ENCODE measurements around the gene ZNF710. TPM values are rescaled to one million over a fixed set of nuclear protein-coding genes. Genes with fewer than 3 reads are reported as not detected.

Gene ZNF710
- total RNA-seq, 1 donor from 2014 or later = 47.9 TPM

DNA sequence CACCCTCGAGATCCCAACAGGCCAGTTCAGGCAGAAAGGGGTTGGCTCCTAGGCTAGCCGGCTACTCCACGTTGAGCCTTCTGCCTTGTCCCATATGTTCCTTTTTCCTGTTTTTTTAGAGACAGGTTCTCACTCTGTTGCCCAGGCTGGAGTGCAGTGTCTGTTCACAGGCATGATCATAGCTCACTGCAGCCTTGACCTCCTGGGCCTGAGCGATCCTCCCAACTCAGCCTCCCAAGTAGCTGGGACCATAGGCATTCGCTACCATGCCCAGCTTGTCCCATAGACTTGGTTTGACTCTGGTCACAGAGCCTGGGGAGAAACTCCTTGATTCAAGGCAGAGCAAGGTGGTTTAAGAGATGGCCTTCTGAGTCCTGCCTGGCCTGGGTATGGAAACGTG, 32.3 kb downstream of the ZNF710 start:
- Histone ChIP-seq H3K9me3 (no peaks in the 10 kb centered on the region), H3K36me3 (no peaks in the 10 kb centered on the region), H3K27ac (peak overlapping the region; percentile 81), H3K27me3 (no peaks in the 10 kb centered on the region), H3K4me1 (peaks cover 63% of the 10 kb centered on the region), H3K4me3 (no peak overlapping the region)
- TF ChIP-seq, protein P1, sequence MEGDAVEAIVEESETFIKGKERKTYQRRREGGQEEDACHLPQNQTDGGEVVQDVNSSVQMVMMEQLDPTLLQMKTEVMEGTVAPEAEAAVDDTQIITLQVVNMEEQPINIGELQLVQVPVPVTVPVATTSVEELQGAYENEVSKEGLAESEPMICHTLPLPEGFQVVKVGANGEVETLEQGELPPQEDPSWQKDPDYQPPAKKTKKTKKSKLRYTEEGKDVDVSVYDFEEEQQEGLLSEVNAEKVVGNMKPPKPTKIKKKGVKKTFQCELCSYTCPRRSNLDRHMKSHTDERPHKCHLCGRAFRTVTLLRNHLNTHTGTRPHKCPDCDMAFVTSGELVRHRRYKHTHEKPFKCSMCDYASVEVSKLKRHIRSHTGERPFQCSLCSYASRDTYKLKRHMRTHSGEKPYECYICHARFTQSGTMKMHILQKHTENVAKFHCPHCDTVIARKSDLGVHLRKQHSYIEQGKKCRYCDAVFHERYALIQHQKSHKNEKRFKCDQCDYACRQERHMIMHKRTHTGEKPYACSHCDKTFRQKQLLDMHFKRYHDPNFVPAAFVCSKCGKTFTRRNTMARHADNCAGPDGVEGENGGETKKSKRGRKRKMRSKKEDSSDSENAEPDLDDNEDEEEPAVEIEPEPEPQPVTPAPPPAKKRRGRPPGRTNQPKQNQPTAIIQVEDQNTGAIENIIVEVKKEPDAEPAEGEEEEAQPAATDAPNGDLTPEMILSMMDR (IDR thresholded peaks at IDR 0.05) = no peak
- intact Hi-C loops (cut with DNase I) = no loop called here
- ATAC-seq (no peak), DNase-seq (peak; percentile 49)

DNA sequence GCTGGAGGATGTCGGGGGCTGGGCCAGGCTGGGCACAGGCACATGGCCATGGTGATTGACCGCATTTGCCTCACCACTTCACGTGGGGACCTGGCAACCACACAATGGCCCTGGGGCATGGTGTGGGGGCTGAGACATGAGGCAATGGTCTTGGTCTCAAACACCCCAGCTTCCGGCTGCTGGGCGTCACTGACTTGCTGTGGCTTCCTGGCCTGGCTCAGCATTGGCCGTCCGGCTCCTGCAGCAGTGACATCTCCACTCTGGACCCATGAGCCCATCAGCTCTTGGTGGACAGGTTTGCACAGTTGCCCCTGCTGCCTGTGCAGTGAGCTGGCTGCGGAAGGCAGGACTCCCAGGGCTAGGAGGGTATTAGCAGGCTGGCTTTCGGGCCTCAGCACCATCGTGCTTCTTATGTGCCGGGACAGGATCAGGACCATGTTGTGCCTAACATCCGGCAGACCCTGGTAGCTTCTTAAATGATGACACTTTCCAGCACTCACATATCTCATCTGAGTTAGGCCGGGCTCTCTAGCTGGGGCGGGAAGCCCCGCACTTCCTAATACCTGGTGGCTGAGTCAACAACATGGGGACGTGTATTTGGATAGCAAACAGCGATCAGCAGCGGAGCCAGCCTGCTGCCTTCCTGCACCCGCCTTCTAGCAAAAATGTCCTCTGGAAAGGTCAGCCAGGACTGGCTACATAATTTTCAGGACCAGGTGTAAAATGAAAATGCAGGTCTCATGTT, 34.1 kb downstream of the ZNF710 start:
- DNase-seq (peak; percentile 88), ATAC-seq (peak; percentile 66)
- Histone ChIP-seq H3K4me3 (no peak overlapping the region), H3K36me3 (no peaks in the 10 kb centered on the region), H3K4me1 (peaks cover 77% of the 10 kb centered on the region), H3K27me3 (no peaks in the 10 kb centered on the region), H3K9me3 (no peaks in the 10 kb centered on the region), H3K27ac (peak overlapping the region; percentile 92)
- intact Hi-C loops (cut with DNase I) = no loop called here
- TF ChIP-seq, protein P1 (IDR thresholded peaks at IDR 0.05) = no peak

DNA sequence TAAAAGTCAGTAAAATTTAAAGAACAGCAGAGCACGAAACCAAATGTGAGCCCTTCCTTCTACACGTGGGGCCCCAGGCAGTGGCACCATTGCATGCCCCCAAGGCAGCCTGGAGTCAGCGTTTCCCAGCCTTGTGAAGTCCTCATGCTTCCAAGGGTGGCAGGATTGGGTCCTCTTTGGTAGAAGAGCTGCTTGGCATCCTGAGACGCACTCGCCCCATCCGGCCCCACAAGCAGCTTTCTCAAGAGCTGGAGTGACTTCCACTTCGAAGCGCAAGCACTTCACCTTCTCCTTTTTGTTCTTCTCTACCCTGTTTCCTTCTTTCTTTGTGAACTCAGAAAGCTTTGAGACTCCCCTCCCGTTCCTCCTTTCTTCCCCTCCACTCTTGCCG, 34.7 kb downstream of the ZNF710 start:
- intact Hi-C loops (cut with DNase I) = no loop called here
- peaks cover 82% of the 10 kb centered on the region for H3K4me1 ChIP-seq
- H3K9me3 ChIP-seq = no peaks in the 10 kb centered on the region
- TF ChIP-seq, protein P1 (IDR thresholded peaks at IDR 0.05) = no peak
- DNase-seq (peak; percentile 80), ATAC-seq (peak; percentile 49)
- no peak overlapping the region for H3K4me3 ChIP-seq
- H3K27ac ChIP-seq = peak overlapping the region; percentile 92
- H3K27me3 ChIP-seq = no peaks in the 10 kb centered on the region
- H3K36me3 ChIP-seq = no peaks in the 10 kb centered on the region

DNA sequence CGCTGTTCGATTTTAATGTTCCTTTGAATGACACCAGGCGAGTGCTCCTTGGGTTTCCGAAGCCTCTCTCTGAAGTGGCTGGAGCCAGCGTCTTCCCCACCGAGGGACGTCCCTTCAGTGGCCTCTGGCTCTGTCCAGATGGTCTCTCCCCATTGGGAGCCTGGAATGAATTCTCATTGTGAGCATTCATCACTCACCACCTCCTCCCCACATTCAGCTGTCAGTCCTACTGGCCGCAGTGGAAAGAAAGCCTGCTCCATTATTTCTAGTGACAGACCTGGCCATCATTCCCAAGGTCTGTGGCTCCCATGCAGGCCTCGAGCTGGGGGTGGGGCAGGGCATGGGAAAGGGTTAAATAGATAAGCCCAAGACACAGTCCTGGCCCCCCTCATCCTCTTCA, 35.2 kb downstream of the ZNF710 start:
- H3K9me3 ChIP-seq = no peaks in the 10 kb centered on the region
- DNase-seq = no peak
- H3K27ac ChIP-seq = peak overlapping the region; percentile 92
- intact Hi-C loops (cut with DNase I) = no loop called here
- H3K27me3 ChIP-seq = no peaks in the 10 kb centered on the region
- TF ChIP-seq, protein P1 (IDR thresholded peaks at IDR 0.05) = no peak
- no peak overlapping the region for H3K4me3 ChIP-seq
- no peak for ATAC-seq
- peaks cover 80% of the 10 kb centered on the region for H3K4me1 ChIP-seq
- H3K36me3 ChIP-seq = no peaks in the 10 kb centered on the region

DNA sequence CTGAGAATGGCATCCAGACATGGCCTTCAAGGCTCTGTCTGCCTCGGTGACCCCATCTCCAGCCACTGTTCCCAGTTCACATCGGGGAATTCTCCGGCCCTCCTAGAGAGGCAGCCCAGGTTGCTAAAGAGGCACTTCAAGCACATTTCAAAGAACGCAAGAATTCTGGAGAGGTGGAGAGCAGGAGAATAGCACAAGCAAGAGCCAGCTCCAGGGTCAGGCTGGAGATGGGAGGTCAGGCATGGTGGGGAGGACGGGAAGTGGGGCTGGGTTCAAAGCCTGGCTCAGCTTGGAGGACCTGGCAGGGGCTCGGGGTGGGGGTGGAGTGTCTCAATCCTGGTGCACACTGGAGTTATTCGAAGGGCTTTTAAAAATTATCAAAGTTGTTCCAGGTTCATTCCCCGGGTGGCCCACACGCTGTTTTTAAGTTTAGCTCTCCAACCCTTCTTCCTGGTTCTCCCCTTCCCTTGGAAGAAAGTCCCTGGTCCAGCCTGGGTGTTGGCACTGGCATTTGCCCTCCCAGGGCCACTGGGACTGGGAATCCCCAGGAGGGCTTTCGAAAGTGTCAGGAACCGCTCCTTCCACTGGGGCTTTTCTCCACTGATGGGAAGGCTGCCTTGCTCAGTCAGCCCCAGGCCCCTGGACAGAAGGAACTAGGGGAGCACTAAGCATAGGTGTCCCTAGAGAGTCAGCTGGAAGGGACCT, 35.8 kb downstream of the ZNF710 start:
- Histone ChIP-seq H3K36me3 (no peaks in the 10 kb centered on the region), H3K4me1 (peaks cover 74% of the 10 kb centered on the region), H3K27me3 (no peaks in the 10 kb centered on the region), H3K4me3 (no peak overlapping the region), H3K27ac (peak overlapping the region; percentile 92), H3K9me3 (no peaks in the 10 kb centered on the region)
- DNase-seq (peak; percentile 85), ATAC-seq (peak; percentile 69)
- TF ChIP-seq, protein P1 (IDR thresholded peaks at IDR 0.05) = no peak
- intact Hi-C loops (cut with DNase I) = no loop called here
